Prostate gland (tissue), 2 donors: ENCODE measurements around the gene TEN1. TPM values are rescaled to one million over a fixed set of nuclear protein-coding genes. Genes with fewer than 3 reads are reported as not detected.

Experiments used
- DNase-seq: peaks from one replicate; pipeline ENCODE4 v3.0.0-alpha.2; 2019; ENCODE audit warnings: low spot score
- H3K27ac ChIP-seq, 2 donors: fragments of 200-600 bp; sonication (generic); 2 replicates each; pipeline ENCODE4 v1.5.1; 2017 to 2019
- H3K27me3 ChIP-seq: fragments of 200-600 bp; sonication (generic); replicated peaks from 2 replicates; pipeline ENCODE4 v1.5.1; 2019; ENCODE audit not compliant: insufficient read depth
- H3K36me3 ChIP-seq, 2 donors: fragments of 200-600 bp; sonication (generic); 1 replicate in 1 of 2; 2 replicates in 1 of 2; pipeline versions ENCODE4 v1.5.1 to v1.8.1; 2017 to 2019
- H3K4me1 ChIP-seq: fragments of 200-600 bp; sonication (generic); replicated peaks from 2 replicates; pipeline ENCODE4 v1.5.1; 2019
- H3K4me3 ChIP-seq, 2 donors: fragments of 200-600 bp; sonication (generic); 2 replicates each; pipeline ENCODE4 v1.5.1; 2017 to 2019
- H3K9me3 ChIP-seq: fragments of 200-600 bp; sonication (generic); 2 replicates; pipeline ENCODE4 v1.5.1; 2017
- CTCF ChIP-seq, 4 experiments: fragments of 200-600 bp in 2 of 4; fragments of 450-650 bp in 2 of 4; sonication (generic) in 2 of 4; IDR thresholded peaks; 1 replicate in 3 of 4; 2 replicates in 1 of 4; pipeline ENCODE4 v1.5.1; 2016 to 2019; ENCODE audit warnings: antibody characterized with exemption in 4 of 4, mild to moderate bottlenecking in 2 of 4, moderate library complexity in 2 of 4
- POLR2A ChIP-seq: fragments of 450-650 bp; IDR thresholded peaks from one replicate; pipeline ENCODE4 v1.6.1; 2016; ENCODE audit warnings: antibody characterized with exemption, mild to moderate bottlenecking
- POLR2AphosphoS5 ChIP-seq: sonication (generic); formaldehyde crosslinking; IDR thresholded peaks from one replicate; pipeline ENCODE4 v1.6.1; 2017; ENCODE audit warnings: antibody characterized with exemption
- WGBS: methylation state at CpG from one replicate; pipeline ENCODE4 v1.1.5; 2018; 5-methylcytosine and 5-hydroxymethylcytosine counted together
- intact Hi-C: fragments of 100-400 bp; cut with DNase I; formaldehyde crosslinking; loops from one replicate; pipeline ENCODE4 v1.14.2; 2022
- total RNA-seq, 2 donors: library from RNA; depleted of rRNA; stranded (reverse); fragments of >200 nt; gene quantifications; one replicate each; pipeline ENCODE4 v1.1.0, GENCODE V29; 2016

Gene TEN1
- total RNA-seq, 2 donors from 2014 or later, result 20.9 to 25.1 TPM

GRCh38 chr17:75995385-75995925 is 16.4 kb downstream of the TEN1 start:
- Histone ChIP-seq H3K27me3 (no peaks in the 10 kb centered on the region), H3K27ac (no peak overlapping the region), H3K4me1 (peaks cover 3% of the 10 kb centered on the region), H3K4me3 (no peak overlapping the region), H3K36me3 (no peaks in the 10 kb centered on the region), H3K9me3 (no peaks in the 10 kb centered on the region)
- intact Hi-C loops, result no loop called here
- TF ChIP-seq POLR2A (no peak), CTCF (IDR thresholded peaks at IDR 0.05) (no peak), POLR2AphosphoS5 (no peak)
- 98% methylated on average over 6 of the region's 7 CpGs for WGBS
- no peak for DNase-seq

GRCh38 chr17:75996665-75997590 is 17.9 kb downstream of the TEN1 start:
- intact Hi-C loops, result no loop called here
- WGBS, result 31% methylated on average over 18 of the region's 18 CpGs
- Histone ChIP-seq H3K36me3 (no peaks in the 10 kb centered on the region), H3K4me3 (no peak overlapping the region), H3K27ac (no peak overlapping the region), H3K9me3 (no peaks in the 10 kb centered on the region), H3K27me3 (no peaks in the 10 kb centered on the region), H3K4me1 (peaks cover 9% of the 10 kb centered on the region)
- no peak for DNase-seq
- TF ChIP-seq CTCF (IDR thresholded peaks at IDR 0.05) (no peak), POLR2AphosphoS5 (no peak), POLR2A (no peak)

DNA sequence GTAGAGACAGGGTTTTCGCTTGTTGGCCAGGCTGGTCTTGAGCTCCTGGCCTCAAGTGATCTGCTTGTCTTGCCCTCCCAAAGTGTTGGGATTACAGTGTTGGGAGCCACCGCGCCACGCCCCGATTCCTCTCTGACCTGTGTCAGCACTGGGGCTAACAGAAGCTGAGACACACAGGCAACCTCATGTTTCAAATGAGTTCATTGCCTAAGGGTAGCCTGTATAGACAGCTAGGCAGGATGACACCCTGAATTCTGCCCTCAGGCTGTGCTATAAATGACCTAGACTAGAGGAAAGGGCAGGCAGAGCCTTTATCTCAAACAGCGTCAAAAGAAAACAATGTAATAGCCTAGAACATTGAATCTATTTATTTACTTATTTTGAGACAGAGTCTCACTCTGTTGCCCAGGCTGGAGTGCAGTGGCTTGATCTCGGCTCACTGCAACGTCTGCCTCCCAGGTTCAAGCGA is 19.3 kb downstream of the TEN1 start:
- H3K4me3 ChIP-seq, result no peak overlapping the region
- H3K4me1 ChIP-seq, result peaks cover 13% of the 10 kb centered on the region
- no peaks in the 10 kb centered on the region for H3K36me3 ChIP-seq
- H3K9me3 ChIP-seq, result no peaks in the 10 kb centered on the region
- TF ChIP-seq POLR2A (no peak), CTCF (IDR thresholded peaks at IDR 0.05) (no peak), POLR2AphosphoS5 (no peak)
- DNase-seq, result no peak
- 90% methylated on average over 9 of the region's 9 CpGs for WGBS
- intact Hi-C loops, result no loop called here
- no peak overlapping the region for H3K27ac ChIP-seq
- no peaks in the 10 kb centered on the region for H3K27me3 ChIP-seq

GRCh38 chr17:76000016-76000754 is 21.1 kb downstream of the TEN1 start:
- 49% methylated on average over 31 of the region's 31 CpGs for WGBS
- H3K4me3 ChIP-seq, result no peak overlapping the region
- DNase-seq, result peak; percentile 60
- H3K27ac ChIP-seq, result peak overlapping the region; percentile 43 to 75
- no peaks in the 10 kb centered on the region for H3K27me3 ChIP-seq
- TF ChIP-seq CTCF (IDR thresholded peaks at IDR 0.05) (peak; percentile 43 to 72 (median 57)), POLR2AphosphoS5 (peak; percentile 14), POLR2A (no peak)
- intact Hi-C loops, result no loop called here
- peaks cover 13% of the 10 kb centered on the region for H3K4me1 ChIP-seq
- H3K36me3 ChIP-seq, result no peaks in the 10 kb centered on the region
- H3K9me3 ChIP-seq, result no peaks in the 10 kb centered on the region
